Pancreas (tissue), 10 donors: Measurements from ENCODE around the gene CLK1. TPM values are rescaled to one million over a fixed set of nuclear protein-coding genes. Genes with fewer than 3 reads are reported as not detected.
A peak's percentile ranks its signal among the peaks of the same experiment; 100 is the strongest.

Source experiments
- ATAC-seq, 4 donors: fragments of 200-7000 bp; cut with Tn5 transposase; one replicate each; pipeline versions ENCODE4 v1.8.0 to v1.9.1; 2020; ENCODE audit warnings: mild to moderate bottlenecking in 4 of 4, moderate library complexity in 4 of 4
- DNase-seq, 6 donors: peaks; one replicate each; pipeline ENCODE4 v3.0.0-alpha.2; 2020
- FAIRE-seq: peaks from 2 replicates; lab custom pipeline; 2012; peaks lifted over from hg19 to GRCh38; lab: Jason Lieb, UNC
- H3K27ac ChIP-seq, 4 donors: fragments of 200-600 bp; sonication (generic); 1 replicate in 3 of 4; 2 replicates in 1 of 4; pipeline versions ENCODE4 v1.5.0 to v1.8.0; 2020
- H3K27me3 ChIP-seq, 4 donors: fragments of 200-600 bp; one replicate each; pipeline ENCODE4 v1.8.0; 2021
- H3K36me3 ChIP-seq, 3 donors: fragments of 200-600 bp; sonication (generic) in 1 of 3; one replicate each; pipeline versions ENCODE4 v1.5.0 to v1.8.0; 2020 to 2021
- H3K4me1 ChIP-seq, 3 donors: fragments of 200-600 bp; one replicate each; pipeline ENCODE4 v1.8.0; 2021
- H3K4me3 ChIP-seq, 4 donors: fragments of 200-600 bp; sonication (generic) in 2 of 4; one replicate each; pipeline versions ENCODE4 v1.5.0 to v1.8.0; 2020 to 2021
- H3K9me3 ChIP-seq, 4 donors: fragments of 200-600 bp; one replicate each; pipeline ENCODE4 v1.8.0; 2021
- CTCF ChIP-seq, 4 donors: fragments of 200-600 bp; sonication (generic) in 3 of 4; IDR thresholded peaks; one replicate each; pipeline versions ENCODE4 v1.5.0 to v1.8.0; 2021; ENCODE audit warnings: antibody characterized with exemption in 4 of 4
- WGBS, 2 donors: extraction: QIAGEN DNeasy Blood & Tissue Kit; methylation state at CpG; one replicate each; pipeline ENCODE4 v1.1.7; 2013; 5-methylcytosine and 5-hydroxymethylcytosine counted together
- intact Hi-C, 3 donors: fragments of 100-400 bp; cut with DNase I; formaldehyde crosslinking; loops; one replicate each; pipeline versions ENCODE4 v1.11.1 to v1.14.2; 2022
- polyA plus RNA-seq, 2 donors: library from polyadenylated mRNA; stranded (reverse); fragments of 200-250 nt; gene quantifications; one replicate each; pipeline ENCODE4 v1.2.3, GENCODE V29; 2013
- total RNA-seq, 6 donors: library from RNA; stranded (reverse); fragmentation: NEBNext Ultra II Directional in 4 of 6; extraction: Animal tissue kit (Norgen Biotek cat#: 25700) in 4 of 6; gene quantifications; one replicate each; pipeline versions ENCODE4 v1.2.1 to v1.2.4, GENCODE V29; 2021 to 2023
- donor health status: healthy with polysubstance abuse.
- donor health status: DM: no; HTN: no; CAD: no; lungs with moderate emphysema.
- donor health status: DM: no; HTN: no; CAD: no.
- donor health status: control.
- donor health status: control.
- donor health status: Bipolar disorder and iron deficiency.
- donor health status: DM: yes; HTN: yes; CAD: no.
- donor health status: DM: no; HTN: no; CAD: no.
- donor health status: DM: no; HTN: no; CAD: no.
- donor health status: DM: yes; HTN: yes; CAD: no.

Gene CLK1
- total and polyA plus RNA-seq, 8 donors, result 45.0 to 573 (median 69.9) TPM

GRCh38 chr2:200862532-200863000 lies 1.9 kb downstream of the CLK1 start:
- H3K4me1 ChIP-seq, result peaks cover 0 to 36% (median 35%) of the 10 kb centered on the region in 3 donors
- ATAC-seq, result peak in 2 of 4 donors; percentile 3 to 5
- peak overlapping the region in 3 of 4 donors; percentile 100 for H3K27ac ChIP-seq
- DNase-seq, result peak in 3 of 6 donors; percentile 21 to 49 (median 37)
- peak overlapping the region; percentile 68 to 88 (median 80) for H3K4me3 ChIP-seq
- no peak for TF ChIP-seq CTCF (IDR thresholded peaks at IDR 0.05)
- H3K36me3 ChIP-seq, result peaks cover 0 to 27% (median 18%) of the 10 kb centered on the region in 3 donors
- H3K27me3 ChIP-seq, result no peaks in the 10 kb centered on the region
- H3K9me3 ChIP-seq, result no peaks in the 10 kb centered on the region
- WGBS, 2 donors, result 0 to 1% methylated on average over 13 of the region's 13 CpGs
- no peak for FAIRE-seq
- intact Hi-C loops, result no loop called here

GRCh38 chr2:200861617-200862155 lies 2.8 kb downstream of the CLK1 start:
- peak overlapping the region in 2 of 4 donors; percentile 100 for H3K27ac ChIP-seq
- peak overlapping the region; percentile 68 to 88 (median 80) for H3K4me3 ChIP-seq
- TF ChIP-seq CTCF (IDR thresholded peaks at IDR 0.05), result no peak
- no peak for FAIRE-seq
- no peak for DNase-seq
- peaks cover 0 to 36% (median 27%) of the 10 kb centered on the region in 3 donors for H3K36me3 ChIP-seq
- 0 to 2% methylated on average over 4 of the region's 4 CpGs for WGBS, 2 donors
- ATAC-seq, result no peak
- no peaks in the 10 kb centered on the region for H3K27me3 ChIP-seq
- no peaks in the 10 kb centered on the region for H3K9me3 ChIP-seq
- H3K4me1 ChIP-seq, result peaks cover 0 to 35% (median 35%) of the 10 kb centered on the region in 3 donors
- intact Hi-C loops, result no loop called here

GRCh38 chr2:200860092-200860795 lies 4.2 kb downstream of the CLK1 start:
- Histone ChIP-seq H3K4me1 (peaks cover 0 to 34% (median 30%) of the 10 kb centered on the region in 3 donors), H3K4me3 (peak overlapping the region in 2 of 4 donors; percentile 85 to 88), H3K9me3 (no peaks in the 10 kb centered on the region), H3K27ac (peak overlapping the region in 2 of 4 donors; percentile 100), H3K36me3 (peaks cover 3 to 50% (median 40%) of the 10 kb centered on the region in 3 donors), H3K27me3 (no peaks in the 10 kb centered on the region)
- 8% methylated on average over 12 of the region's 12 CpGs for WGBS, 2 donors
- DNase-seq (peak in 1 of 6 donors; percentile 38), FAIRE-seq (no peak), ATAC-seq (no peak)
- TF ChIP-seq CTCF (IDR thresholded peaks at IDR 0.05), result no peak
- intact Hi-C loops, result no loop called here

GRCh38 chr2:200856806-200857205 lies 7.7 kb downstream of the CLK1 start:
- Histone ChIP-seq H3K9me3 (no peaks in the 10 kb centered on the region), H3K36me3 (peaks cover 5 to 84% (median 71%) of the 10 kb centered on the region in 3 donors), H3K4me3 (no peak overlapping the region), H3K27me3 (no peaks in the 10 kb centered on the region), H3K27ac (no peak overlapping the region), H3K4me1 (peaks cover 0 to 31% (median 26%) of the 10 kb centered on the region in 3 donors)
- no peak for DNase-seq
- no peak for ATAC-seq
- FAIRE-seq, result no peak
- no peak for TF ChIP-seq CTCF (IDR thresholded peaks at IDR 0.05)
- 81 to 92% methylated on average over 8 of the region's 8 CpGs for WGBS, 2 donors
- intact Hi-C loops, result no loop called here
